ENCODE results near the gene SDE2.
A peak's percentile ranks its signal among the peaks of the same experiment; 100 is the strongest.
"Not testable (repeated sequence)": the region's sequence is repeated elsewhere in the genome, so short reads cannot be mapped to it uniquely, and the experiment has no call there.

Gene SDE2

DNA sequence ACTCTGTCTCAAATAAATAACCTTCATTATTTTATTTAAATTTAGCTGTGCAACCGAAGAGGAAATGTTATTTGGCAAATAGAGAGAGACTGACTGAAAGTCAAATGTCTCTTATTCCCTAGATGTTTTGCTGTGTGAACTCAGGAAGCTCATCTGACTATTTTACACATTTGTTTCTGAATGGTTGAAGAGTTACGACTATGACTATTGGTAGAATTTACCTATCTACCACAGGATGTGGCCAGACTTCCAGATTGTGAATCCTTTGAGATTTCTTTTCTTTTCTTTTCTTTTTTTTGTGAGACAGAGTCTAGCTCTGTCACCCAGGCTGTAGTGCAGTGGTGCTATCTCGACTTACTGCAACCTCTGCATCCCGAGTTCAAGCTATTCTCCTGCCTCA lies 5.3 kb upstream of the SDE2 start:
- no peak for DNase-seq

DNA sequence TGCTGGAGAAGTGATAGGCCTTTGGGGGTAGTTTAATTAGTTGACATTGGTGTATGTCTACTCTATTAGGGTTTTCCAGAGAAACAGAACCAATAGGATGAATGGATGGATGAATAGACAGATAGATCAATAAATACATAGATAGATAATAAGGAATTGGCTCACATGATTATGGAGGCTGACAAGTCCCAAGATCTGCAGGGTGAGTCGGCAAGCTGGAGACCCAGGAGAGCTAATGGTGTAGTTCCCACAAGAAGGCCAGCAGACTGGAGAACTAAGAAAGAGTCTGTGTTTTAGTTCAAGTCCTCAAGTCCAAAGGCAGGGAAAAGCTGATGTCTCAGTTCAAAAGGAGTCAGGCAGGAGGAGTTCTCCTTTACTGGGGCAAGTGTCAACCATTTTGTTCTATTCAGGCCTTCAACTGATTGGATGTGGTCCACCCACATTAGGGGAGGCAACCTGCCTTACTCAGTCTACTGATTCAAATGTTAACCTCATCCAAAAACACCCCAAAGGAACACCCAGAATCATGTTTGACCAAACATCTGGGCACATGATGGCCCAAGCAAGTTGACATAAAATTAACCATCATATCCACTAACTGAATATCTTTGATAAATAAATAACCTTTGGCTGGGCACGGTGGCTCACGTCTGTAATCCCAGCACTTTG lies 4.5 kb upstream of the SDE2 start:
- no peak for DNase-seq

DNA sequence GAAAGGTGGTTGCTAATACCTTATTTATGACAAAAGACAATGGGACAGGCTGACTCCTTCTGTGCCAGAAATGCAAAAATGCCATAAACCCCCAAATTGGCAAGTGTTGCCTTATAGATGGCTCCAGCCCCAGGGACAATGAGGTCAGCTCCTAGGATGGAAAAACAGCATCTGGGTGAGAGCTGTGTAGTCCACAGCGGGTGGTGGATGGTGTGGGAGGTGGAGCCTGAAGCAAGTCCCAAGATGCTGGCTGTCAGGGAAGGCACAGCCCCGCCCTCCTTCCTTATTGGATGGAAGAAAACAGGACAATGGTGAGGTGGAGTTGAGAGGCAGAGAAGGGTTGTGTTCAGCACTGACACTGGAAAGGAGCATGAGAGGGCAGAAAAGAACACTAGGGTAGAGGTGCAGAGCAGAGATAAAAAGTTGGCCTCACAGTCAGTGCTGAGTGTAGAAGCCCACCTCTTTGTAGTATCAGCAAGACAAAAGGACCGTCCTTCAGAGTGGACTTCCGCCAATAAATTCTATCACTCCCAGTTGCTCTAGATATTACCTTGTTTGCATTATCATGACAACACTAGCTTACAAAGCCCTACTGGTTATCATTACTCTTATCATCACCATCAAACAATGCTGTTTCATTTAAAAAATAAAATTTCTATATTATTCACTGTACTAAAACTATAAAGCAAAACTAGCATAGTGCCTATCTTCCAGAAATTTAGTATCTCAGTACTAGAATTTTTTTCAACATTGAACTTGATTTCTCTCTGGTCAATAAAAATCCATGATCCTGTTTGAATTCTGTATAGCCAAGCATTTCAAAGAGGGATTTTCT lies 3.7 kb upstream of the SDE2 start:
- peak; percentile 24 for DNase-seq

DNA sequence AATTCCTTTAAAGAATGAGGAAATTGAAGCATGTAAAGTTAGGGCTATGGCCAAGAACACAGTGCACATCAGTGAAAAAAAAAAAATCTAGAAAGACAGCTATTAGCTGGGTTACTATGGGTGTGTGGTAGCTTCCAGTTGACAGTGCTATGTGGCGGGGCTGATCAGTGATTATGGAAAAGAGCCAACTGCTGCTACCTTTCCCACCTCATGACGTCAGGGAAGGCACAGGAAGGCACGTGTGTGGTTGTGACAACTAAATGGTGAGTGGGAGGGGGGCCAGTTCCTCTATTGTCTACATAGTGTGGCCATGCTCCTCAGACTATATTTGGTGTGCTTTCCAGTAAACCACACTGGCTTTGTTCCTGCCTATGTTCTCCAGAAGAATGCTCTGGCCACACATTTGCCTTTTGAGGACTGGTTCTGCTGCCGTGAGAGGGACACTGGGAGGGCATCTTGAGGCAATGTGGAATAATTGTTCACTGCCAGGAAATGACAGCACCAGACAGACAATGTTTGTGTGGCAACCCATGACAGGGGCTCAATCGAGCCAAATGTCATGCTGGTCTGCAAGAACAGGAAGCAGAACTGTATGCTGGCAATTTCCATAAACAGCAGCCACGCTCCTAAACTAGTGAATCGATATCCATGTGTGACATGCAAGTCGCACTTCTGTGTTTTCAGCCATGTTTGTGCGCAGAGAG lies 3.0 kb upstream of the SDE2 start:
- peak; percentile 67 for DNase-seq

DNA sequence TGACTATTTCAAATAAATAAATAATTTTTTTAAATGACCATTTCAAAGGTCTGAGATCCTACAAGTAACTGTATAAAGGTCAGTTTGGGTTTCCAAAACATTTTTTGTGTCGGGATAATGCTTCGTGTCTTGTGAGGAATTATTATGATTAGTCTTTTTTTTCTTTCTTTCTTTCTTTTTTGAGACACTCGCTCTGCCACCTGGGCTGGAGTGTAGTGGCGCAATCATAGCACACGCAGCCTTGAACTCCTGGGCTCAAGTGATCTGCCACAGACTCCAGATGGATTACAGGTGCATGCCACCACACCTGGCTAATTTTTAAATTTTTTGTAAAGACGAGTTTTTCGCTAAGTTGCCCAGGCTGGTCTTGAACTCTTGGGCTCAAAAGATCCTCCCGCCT lies 1.9 kb upstream of the SDE2 start:
- no peak for DNase-seq

DNA sequence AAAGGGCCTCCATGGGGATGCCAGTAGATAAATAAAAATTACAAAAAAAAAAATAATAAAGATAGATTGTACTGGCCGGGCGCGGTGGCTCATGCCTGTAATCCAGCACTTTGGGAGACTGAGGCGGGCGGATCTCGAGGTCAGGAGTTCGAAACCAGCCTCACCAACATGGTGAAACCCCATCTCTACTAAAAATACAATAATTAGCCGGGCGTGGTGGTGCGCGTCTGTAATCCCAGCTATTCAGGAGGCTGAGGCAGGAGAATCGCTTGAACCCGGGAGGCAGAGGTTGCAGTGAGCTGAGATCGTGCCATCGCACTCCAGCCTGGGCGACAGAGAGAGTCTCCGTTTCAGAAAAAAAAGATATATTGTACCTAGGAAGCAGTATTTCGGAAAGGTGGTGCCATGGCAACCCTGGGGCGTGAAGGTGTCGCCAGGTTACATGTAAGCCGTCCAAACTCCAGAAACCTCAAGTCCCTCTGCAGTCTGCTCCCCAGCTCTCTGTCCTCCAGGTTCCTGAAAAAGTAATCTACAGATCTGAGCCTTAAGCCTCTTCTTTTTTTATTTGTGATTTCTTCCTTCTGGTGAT lies 1.4 kb upstream of the SDE2 start:
- DNase-seq, result peak; percentile 20

DNA sequence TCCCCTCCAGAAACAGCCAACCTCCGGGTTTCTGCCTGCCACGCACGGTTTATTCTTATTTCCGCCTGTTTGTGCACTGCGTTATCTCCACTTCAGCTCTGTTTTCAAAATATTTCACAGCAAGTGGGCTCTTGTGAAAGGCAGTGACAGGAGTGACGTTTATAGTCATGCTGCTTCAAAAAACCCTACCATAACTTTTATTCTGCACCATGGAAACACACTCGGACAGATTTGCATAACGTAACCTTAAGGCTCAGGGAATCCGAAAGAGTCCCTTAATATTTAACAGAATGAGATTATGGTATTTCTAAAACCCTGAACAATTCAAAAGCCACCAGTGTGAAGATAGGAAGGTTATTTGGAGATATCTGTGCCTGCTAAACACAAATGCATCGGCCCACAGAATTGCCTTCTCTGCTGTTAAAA lies 782 bp upstream of the SDE2 start:
- DNase-seq, result peak; percentile 64

DNA sequence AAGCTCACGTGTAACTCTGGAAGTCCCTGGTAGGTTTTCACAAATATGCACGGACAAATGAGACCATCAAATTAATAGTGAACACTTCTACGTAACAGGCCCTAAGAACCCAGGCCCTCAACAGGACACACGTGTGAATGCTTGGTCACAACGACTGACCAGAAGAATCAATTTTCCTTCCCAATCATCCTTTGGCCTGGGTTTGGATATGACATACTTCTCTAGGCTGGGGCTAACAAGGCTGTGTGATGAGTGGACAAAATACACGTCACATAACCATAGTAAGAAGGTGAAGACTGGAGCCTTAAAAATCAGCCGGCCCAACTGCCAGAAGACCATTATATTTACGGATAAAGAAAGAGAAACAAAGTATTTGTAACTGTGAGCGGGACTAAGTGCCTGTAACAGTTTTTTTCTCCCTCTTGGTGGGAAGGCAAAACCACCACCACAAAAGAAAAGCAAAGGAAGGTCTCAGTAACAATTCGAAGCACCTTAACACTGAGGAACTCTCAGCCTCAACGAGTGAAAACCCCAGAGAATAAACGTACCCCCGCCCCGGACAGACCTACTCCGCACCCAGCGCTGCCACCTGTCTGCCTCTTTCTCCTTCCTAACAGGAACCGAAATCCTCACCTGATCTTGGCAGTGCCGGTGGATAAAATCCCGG lies 450 bp downstream of the SDE2 start:
- no peak for DNase-seq

DNA sequence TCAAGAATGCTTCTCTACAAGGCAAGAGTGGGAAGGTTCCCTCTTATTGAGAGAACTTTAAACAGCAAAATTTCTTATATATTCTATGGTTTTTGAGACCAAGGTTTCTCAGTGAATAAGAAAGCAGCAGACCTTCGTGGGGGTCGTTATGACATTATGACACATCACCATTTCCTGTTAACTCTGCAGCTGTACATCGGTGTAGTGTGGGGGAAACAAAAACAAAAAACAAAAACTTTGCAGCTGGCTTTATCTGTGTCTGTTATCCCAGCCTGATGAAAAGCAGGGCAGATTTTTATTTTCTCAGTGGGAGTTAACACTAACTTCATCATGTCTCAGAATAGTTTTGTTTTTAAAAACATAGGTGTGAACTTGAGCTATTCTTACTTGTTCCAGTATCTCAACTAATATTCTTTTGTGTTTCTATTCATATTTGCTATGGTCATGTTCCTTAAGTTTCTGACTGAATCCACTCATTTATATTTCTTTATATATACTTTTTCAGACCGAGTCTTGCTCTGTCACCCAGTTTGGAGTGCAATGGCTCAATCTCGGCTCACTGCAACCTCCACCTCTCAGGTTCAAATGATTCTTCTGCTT lies 2.1 kb downstream of the SDE2 start:
- no peak for DNase-seq

DNA sequence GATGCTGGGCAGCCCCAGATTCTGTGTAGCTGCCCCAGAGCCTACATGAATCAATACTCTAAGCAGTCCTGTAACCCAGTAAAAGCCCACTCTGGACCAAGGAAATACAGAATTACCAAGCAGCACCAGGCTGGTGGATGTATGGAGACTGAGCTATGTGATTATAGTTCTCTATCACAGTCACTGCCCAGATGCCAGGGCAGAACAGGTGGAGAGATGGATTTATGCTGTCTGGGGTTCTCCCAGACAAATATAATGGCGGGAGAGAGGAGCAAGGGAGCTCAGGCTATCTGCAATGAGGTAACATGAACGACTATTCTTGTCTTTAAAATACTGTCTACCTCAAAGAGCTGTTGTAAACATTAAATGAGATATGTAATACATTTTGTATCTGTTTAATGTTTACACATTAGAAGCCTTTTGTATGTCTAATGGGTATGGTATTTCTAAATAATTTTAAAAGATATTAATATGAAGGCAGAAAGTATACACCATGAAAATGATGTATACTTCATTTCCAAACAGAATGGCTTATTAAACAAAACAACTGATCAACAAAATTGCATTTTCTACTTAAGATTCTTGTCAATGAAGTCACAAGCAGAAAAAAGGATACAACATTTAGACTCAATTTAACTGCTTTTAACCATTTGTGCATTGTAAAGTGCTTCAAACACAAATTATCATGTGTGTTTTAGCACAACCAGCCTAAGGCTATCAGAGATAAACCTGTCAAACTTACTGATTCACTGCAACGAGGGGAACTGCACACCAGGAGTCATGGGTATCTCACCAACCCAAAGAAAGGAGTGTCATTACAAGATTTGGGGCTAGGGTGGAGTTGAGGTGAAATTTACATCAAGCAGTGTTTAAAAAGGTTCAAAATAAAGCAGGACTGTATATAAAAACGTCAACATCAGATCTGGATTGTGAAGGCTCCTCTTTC lies 3.0 kb downstream of the SDE2 start:
- DNase-seq, result no peak

DNA sequence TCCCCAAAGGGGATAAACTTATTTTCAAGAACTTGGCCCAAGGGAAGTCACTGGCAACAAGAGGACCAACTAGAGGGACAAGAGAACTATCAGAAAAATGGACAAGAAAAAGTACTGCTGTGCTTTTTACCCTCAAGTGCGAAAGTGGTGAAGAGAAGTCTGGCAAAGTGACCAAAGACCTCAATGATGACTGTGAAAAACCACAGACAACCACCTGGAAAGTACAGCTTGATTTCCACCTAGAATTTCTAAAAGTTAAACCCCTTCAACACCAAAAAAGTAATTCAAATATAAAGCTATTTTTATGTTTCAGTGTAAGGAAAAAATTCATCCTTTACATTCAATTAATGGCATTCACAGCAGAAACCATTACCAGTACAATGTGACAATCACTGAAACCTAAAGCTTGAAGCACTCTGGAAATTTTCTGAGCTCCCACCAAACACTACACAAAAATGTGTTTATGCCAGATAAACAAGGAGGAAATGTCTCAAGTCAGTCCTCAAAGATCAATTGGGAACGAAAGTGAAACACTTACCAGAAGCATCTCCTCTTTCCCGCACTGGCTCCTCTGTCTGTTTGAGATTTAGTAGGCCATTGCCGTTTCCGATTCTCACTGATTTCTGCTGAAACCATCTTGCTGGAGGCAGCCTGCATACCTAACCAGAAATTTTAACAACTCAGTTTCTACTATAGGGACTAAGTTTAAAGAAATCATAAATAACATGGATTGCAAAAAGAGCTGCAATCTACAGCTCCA lies 8.3 kb downstream of the SDE2 start:
- no peak for DNase-seq

DNA sequence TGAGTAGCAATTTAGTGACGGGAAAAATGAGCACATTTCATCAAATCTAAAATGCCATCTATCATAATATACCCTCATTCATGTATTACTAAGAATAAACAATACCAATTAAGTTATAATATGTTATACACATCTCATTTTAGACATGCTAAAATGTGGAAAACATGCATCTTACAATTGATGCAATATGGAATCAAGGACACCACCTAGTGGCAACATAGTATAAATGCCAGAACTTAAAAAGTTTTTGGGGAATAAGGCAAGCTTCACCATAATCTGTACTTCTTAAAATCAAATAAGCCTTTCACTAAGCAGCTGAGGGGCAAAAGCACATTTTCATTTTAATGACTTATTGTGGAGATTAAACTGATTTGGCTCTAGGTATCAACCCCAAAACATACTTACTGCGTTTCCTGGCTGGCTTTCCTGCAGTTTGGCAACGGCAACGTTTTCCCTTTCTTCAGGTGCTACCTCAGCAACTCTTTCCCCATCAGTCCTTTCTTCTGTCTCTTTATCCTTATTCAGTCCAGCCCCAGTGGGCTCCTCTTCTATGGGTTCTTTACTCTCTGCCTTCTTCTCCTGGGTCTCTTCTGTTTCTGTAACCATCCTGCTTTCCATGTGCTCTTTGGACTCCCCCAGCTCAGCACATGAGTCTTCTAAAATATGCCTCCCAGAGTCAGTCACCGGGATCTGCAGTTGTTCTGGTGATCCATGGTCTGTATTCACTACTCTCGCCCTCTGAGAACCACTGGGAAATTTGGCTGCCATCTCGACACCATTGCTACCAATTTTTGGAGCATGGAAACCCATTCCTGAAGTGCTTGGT lies 11.4 kb downstream of the SDE2 start:
- no peak for DNase-seq

DNA sequence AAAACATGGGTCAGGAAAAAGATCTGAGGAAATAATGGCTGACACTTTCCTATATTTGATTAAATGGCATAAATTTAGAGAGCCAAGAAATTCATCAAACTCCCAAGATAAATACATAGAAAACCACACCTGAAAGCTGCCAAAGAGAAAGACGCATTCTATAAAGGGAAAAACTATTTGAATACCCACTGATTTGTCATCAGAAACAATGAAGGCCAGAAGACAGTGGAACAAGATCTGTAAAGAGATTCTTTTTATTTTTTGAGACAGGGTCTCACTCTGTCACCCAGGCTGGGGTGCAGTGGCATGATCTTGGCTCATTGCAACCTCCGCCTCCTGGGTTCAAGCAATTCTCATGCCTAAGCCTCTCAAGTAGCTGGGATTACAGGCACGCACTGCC lies 17.4 kb downstream of the SDE2 start:
- no peak for DNase-seq

DNA sequence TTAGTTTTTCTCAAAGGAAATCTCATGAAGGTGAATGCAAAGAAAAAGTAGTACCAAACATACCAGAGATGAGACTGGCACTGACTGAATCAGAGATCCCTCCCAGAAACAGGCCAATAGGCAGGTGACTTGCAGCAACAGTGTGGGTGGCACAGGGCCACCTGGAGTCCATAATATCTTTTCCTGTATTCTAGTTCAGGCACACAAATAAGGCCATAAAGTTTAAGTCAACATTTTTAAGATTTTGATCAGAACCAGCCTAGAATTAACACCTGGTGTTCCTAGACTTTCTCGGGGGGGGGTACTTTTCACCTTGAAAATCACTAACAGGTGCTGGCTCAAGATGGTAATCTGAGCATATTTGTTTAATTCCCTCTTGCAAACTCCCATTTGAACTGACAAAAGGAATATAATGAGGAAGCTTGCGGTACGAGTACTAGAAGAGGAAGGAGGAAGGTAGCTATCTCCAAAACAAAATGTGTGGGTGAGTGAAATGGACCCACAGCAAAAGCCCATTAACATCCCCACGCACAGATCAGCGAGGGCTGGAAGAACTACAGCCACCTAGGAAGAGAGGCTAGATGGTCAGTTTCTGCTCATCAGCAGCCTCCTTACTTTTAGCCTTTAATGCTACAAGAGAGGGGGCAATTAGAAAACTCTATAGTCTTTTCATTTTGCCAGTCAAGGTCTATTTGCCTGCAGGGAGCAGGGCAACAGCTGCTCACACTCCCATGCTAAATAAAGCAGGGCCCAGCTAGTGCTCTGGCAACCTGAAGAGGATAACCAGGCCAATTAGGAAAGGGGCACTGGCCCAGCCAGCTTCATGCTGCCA lies 18.9 kb downstream of the SDE2 start:
- DNase-seq, result no peak

DNA sequence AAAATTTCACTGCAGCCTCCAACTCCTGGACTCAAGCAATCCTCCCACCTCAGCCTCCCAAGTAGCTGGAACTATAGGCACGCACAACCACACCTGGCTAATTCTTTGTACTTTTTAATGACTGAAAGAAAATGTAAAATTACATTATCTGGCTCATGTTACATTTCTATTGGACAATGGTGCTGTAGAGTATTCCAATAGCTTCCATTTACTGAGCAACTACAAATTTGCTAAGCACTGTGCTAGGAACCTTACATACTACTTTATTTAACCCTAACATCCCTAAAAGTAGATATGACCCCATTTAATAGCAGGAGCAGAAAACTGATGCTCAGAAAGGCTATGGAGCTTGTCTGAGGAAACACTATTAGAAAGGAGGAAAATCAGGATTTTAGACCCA lies 19.7 kb downstream of the SDE2 start:
- DNase-seq, result no peak

DNA sequence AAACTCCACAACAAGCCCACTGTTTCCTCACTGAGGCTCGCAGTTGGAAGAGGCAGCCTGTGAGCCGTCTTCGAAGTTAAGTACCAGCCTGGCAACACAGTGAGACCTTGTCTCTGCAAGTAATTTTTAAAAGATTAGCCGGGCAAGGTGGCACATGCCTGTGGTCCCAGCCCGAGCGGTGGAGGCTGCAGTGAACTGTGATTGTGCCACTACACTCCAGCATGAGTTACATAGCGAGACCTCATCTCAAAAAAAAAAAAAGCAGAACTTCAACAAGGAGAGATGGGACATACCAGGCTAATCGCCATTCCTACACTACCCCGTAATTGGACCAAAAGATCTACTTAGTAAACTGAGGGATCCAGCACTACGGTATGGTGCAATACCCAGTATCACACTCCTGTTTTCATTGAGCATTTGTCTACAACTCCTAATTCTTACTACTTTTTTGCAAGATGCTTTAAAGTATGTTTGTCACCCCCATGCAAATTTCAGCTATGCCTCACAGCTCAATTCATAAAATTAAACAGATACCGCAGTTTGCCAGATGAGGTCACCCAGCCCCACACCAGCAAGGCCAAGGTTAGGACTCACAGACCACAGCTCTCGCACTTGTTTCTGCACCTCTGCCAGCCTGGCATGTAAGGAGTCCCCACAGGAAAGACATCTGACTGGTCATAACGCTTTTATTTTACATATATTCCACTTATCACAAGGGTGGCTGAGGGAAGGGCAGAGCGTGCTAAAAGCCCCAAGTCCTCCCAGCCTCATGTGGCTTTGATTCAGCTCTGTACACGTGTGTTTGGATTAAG lies 21.0 kb downstream of the SDE2 start:
- DNase-seq, result no peak

DNA sequence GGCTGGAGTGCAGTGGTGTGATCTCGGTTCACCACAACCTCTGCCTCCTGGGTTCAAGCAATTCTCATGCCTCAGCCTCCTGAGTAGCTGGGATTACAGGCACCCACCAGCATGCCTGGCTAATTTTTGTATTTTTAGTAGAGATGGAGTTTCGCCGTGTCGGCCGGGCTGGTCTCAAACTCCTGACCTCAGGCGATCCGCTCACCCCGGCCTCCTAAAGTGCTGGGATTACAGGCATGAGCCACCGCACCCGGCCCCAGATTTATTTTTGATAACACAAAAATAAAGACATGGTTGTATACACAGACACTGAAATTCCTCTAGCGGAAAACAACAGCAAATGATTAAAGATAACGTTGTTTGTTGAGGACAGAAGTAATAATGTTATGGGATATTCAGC lies 24.0 kb downstream of the SDE2 start:
- not testable (repeated sequence) for DNase-seq

DNA sequence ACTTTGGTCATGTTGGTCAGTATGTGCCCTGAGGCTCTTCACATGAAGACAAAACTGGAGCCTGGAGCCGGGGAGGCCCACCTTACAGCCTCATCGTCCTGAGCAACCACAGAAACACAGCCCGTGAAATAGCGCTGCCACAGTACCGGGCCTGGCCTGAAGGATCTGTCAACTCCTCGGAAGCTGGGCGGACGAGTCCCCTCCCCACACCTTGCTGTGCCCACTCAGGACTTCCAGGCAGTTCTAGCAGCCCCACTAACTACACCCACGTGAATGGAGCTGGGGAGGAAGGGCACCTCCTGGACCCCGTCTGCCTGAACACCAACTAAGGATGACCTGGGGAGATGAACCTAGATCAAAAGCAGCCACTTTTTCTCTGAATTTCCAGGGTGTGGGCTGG lies 24.7 kb downstream of the SDE2 start:
- DNase-seq, result no peak
